ENCODE results near the gene ZAR1L. TPM values are rescaled to one million over a fixed set of nuclear protein-coding genes. Genes with fewer than 3 reads are reported as not detected.
"Not testable (repeated sequence)": the region's sequence is repeated elsewhere in the genome, so short reads cannot be mapped to it uniquely, and the experiment has no call there.

The ZAR1L gene
- polyA plus RNA-seq, 1 donor from 2014 or later, result not detected

DNA sequence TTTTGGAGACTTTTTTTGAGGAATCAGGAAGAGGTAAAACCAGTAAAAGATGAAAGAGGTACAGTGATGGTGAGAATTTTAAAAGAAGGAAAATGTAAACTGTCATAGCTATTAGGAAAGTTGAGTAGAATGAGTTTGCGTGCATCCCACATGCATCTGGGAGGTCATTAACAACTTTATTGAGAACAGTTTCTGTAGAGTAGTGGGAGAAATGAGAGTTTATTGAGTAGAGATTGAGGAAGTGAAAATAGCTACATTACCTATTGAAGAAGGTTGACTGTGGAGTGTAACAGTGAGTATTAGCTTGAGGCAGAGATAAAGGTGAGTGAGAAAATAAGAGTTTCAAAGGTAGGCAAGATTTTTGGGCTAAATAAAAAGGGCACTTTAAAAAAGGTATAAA lies 38.9 kb upstream of the ZAR1L start:
- Histone ChIP-seq H3K36me3 (ENCODE audit: insufficient read depth, low read length) (no peaks in the 10 kb centered on the region), H4K20me1 (ENCODE audit: insufficient read depth) (no peaks in the 10 kb centered on the region), H3K79me2 (replicated peaks; ENCODE audit: insufficient read depth, low read length) (no peaks in the 10 kb centered on the region), H3K9ac (ENCODE audit: low read length) (no peak overlapping the region), H3K27ac (ENCODE audit: low read length) (no peak overlapping the region), H3K9me2 (ENCODE audit: insufficient read depth, low read length) (no peaks in the 10 kb centered on the region), H3F3A (ENCODE audit: insufficient read depth, low read length, poor library complexity, severe bottlenecking) (no peaks in the 10 kb centered on the region), H2AFZ (ENCODE audit: low read depth, low read length) (no peak overlapping the region), H3K4me3 (ENCODE audit: low read length) (no peak overlapping the region), H3K4me2 (ENCODE audit: low read length) (no peak overlapping the region), H3K9me3 (ENCODE audit: low read length) (no peaks in the 10 kb centered on the region), H3K27me3 (ENCODE audit: insufficient read depth, low read depth, low read length) (no peaks in the 10 kb centered on the region)
- TF ChIP-seq RAD21 (conservative IDR thresholded peaks at IDR 0.05) (no peak), EP300 (conservative IDR thresholded peaks at IDR 0.05; ENCODE audit: poor library complexity, severe bottlenecking) (no peak)
- TF ChIP-seq, protein P1, sequence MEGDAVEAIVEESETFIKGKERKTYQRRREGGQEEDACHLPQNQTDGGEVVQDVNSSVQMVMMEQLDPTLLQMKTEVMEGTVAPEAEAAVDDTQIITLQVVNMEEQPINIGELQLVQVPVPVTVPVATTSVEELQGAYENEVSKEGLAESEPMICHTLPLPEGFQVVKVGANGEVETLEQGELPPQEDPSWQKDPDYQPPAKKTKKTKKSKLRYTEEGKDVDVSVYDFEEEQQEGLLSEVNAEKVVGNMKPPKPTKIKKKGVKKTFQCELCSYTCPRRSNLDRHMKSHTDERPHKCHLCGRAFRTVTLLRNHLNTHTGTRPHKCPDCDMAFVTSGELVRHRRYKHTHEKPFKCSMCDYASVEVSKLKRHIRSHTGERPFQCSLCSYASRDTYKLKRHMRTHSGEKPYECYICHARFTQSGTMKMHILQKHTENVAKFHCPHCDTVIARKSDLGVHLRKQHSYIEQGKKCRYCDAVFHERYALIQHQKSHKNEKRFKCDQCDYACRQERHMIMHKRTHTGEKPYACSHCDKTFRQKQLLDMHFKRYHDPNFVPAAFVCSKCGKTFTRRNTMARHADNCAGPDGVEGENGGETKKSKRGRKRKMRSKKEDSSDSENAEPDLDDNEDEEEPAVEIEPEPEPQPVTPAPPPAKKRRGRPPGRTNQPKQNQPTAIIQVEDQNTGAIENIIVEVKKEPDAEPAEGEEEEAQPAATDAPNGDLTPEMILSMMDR (IDR thresholded peaks at IDR 0.05; ENCODE audit: poor library complexity, severe bottlenecking), result no peak

DNA sequence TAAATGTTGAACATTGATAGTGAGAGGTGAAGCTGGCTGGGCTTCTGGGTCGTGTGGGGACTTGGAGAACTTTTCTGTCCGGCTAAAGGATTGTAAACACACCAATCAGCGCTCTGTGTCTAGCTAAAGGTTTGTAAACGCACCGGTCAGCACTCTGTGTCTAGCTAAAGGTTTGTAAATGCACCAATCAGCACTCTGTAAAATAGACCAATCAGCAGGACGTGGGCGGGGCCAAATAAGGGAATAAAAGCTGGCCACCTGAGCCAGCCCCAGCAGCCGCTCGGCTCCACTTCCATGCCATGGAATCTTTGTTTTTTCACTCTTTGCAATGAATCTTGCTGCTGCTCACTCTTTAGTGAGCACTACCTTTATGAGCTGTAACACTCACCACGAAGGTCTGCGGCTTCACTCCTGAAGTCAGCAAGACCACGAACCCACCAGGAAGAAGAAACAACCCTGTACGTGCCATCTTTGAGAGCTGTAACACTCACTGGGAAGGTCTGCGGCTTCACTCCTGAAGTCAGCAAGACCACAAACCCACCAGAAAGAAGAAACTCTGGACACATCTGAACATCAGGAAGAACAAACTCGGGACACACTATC lies 35.8 kb upstream of the ZAR1L start:
- H3K9me2 ChIP-seq (ENCODE audit: insufficient read depth, low read length); H2AFZ ChIP-seq (ENCODE audit: low read depth, low read length); H3K9me3 ChIP-seq (ENCODE audit: low read length): not testable (repeated sequence)

DNA sequence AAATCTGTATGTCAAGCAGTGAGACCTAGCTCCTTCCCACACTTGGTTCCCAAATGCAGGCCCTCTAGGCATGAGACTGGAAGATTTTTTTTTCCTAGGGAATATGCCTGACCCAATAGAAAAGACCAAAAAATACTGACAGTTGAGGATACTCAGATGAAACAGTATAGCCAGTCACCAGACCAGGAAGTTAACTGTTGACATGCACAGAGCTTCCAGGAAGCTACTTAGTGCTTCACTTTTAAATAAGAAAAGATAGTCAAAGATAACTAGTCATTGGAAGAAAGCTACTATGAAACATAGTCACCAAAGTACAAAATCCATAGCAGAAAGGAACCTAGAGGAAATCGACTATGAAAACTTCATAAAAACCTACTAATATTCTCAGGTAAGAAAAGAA lies 32.5 kb upstream of the ZAR1L start:
- H3K27ac ChIP-seq (ENCODE audit: low read length), result no peak overlapping the region
- H3K9me3 ChIP-seq (ENCODE audit: low read length), result no peaks in the 10 kb centered on the region
- no peaks in the 10 kb centered on the region for H3K27me3 ChIP-seq (ENCODE audit: insufficient read depth, low read depth, low read length)
- no peaks in the 10 kb centered on the region for H3F3A ChIP-seq (ENCODE audit: insufficient read depth, low read length, poor library complexity, severe bottlenecking)
- H3K4me3 ChIP-seq (ENCODE audit: low read length), result no peak overlapping the region
- H3K9me2 ChIP-seq (ENCODE audit: insufficient read depth, low read length), result no peaks in the 10 kb centered on the region
- no peaks in the 10 kb centered on the region for H4K20me1 ChIP-seq (ENCODE audit: insufficient read depth)
- no peaks in the 10 kb centered on the region for H3K36me3 ChIP-seq (ENCODE audit: insufficient read depth, low read length)
- H3K9ac ChIP-seq (ENCODE audit: low read length), result no peak overlapping the region
- TF ChIP-seq SMC3 (conservative IDR thresholded peaks at IDR 0.05; ENCODE audit: poor library complexity) (no peak), EZH2 (IDR thresholded peaks at IDR 0.05; ENCODE audit: borderline replicate concordance, insufficient read depth, low read length, poor library complexity, severe bottlenecking) (no peak), POLR2AphosphoS5 (IDR thresholded peaks at IDR 0.05) (no peak)
- TF ChIP-seq, protein P2, sequence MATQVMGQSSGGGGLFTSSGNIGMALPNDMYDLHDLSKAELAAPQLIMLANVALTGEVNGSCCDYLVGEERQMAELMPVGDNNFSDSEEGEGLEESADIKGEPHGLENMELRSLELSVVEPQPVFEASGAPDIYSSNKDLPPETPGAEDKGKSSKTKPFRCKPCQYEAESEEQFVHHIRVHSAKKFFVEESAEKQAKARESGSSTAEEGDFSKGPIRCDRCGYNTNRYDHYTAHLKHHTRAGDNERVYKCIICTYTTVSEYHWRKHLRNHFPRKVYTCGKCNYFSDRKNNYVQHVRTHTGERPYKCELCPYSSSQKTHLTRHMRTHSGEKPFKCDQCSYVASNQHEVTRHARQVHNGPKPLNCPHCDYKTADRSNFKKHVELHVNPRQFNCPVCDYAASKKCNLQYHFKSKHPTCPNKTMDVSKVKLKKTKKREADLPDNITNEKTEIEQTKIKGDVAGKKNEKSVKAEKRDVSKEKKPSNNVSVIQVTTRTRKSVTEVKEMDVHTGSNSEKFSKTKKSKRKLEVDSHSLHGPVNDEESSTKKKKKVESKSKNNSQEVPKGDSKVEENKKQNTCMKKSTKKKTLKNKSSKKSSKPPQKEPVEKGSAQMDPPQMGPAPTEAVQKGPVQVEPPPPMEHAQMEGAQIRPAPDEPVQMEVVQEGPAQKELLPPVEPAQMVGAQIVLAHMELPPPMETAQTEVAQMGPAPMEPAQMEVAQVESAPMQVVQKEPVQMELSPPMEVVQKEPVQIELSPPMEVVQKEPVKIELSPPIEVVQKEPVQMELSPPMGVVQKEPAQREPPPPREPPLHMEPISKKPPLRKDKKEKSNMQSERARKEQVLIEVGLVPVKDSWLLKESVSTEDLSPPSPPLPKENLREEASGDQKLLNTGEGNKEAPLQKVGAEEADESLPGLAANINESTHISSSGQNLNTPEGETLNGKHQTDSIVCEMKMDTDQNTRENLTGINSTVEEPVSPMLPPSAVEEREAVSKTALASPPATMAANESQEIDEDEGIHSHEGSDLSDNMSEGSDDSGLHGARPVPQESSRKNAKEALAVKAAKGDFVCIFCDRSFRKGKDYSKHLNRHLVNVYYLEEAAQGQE (IDR thresholded peaks at IDR 0.05; ENCODE audit: borderline replicate concordance), result no peak
- TF ChIP-seq, protein P1 (IDR thresholded peaks at IDR 0.05; ENCODE audit: poor library complexity, severe bottlenecking), result no peak
- H2AFZ ChIP-seq (ENCODE audit: low read depth, low read length), result no peak overlapping the region
- no peak overlapping the region for H3K4me2 ChIP-seq (ENCODE audit: low read length)
- no peaks in the 10 kb centered on the region for H3K79me2 ChIP-seq (replicated peaks; ENCODE audit: insufficient read depth, low read length)

More for the DNA sequence above, 35.8 kb upstream of the ZAR1L start:
- not testable (repeated sequence) for H3K36me3 ChIP-seq (ENCODE audit: insufficient read depth, low read length); H3K27ac ChIP-seq (ENCODE audit: low read length); H3K27me3 ChIP-seq (ENCODE audit: insufficient read depth, low read depth, low read length); H3K4me3 ChIP-seq (ENCODE audit: low read length); H3F3A ChIP-seq (ENCODE audit: insufficient read depth, low read length, poor library complexity, severe bottlenecking); H3K4me2 ChIP-seq (ENCODE audit: low read length); H4K20me1 ChIP-seq (ENCODE audit: insufficient read depth); H3K9ac ChIP-seq (ENCODE audit: low read length); H3K79me2 ChIP-seq (replicated peaks; ENCODE audit: insufficient read depth, low read length)

Data from neural cell (in vitro differentiated cells).